HCT116 (cell line): Measurements from ENCODE around the gene TAGLN3. TPM values are rescaled to one million over a fixed set of nuclear protein-coding genes. Genes with fewer than 3 reads are reported as not detected.

ENCODE experiments used
- ATAC-seq: fragments of 200-7000 bp; cut with Tn5 transposase; 2 replicates; pipeline ENCODE4 v1.9.1; 2020; ENCODE audit warnings: mild to moderate bottlenecking, moderate library complexity
- BruUV-seq: library from RNA; stranded (reverse); fragments of 400-500 nt; replicated peaks from 2 replicates; lab custom pipeline; 2021; lab: Mats Ljungman, UMichigan
- CTCF ChIA-PET: fragments of 300-600 bp; sonication (Branson Sonifier 250); formaldehyde crosslinking; loops from one replicate; lab custom pipeline; 2021; ENCODE audit warnings: antibody characterized with exemption; lab: Charles Lee
- POLR2A ChIA-PET: fragments of 300-600, 350-600 bp; sonication (Branson Sonifier 250); formaldehyde crosslinking; loops from one replicate; lab custom pipeline; 2021; ENCODE audit warnings: antibody characterized with exemption; lab: Charles Lee
- RAD21 ChIA-PET, 2 experiments: fragments of 300-600 bp; sonication (Branson Sonifier 250); formaldehyde crosslinking; loops; one replicate each; lab custom pipeline; 2023; ENCODE audit warnings: low total read pairs in 2 of 2; ENCODE audit not compliant: uncharacterized antibody in 2 of 2, unreplicated experiment in 2 of 2, low non-redundant PET in 1 of 2; lab: Charles Lee
- DNase-seq: peaks from one replicate; pipeline ENCODE4 v3.0.0-alpha.2; 2010; ENCODE audit warnings: low read depth, low spot score
- H2AFZ ChIP-seq: fragments of 200-600 bp; shearing (Covaris generic), sonication (generic); 2 replicates; pipeline ENCODE4 v1.6.1; 2017; ENCODE audit warnings: low read depth, mixed run types, mixed read lengths, antibody characterized with exemption, low read length; ENCODE audit not compliant: poor library complexity, severe bottlenecking
- H3K27ac ChIP-seq: 2 replicates; pipeline ENCODE4 v1.5.1; 2012; ENCODE audit warnings: low read depth, low read length
- H3K27me3 ChIP-seq: fragments of 200-600 bp; sonication (generic); 2 replicates; pipeline ENCODE4 v1.6.1; 2016; ENCODE audit warnings: mixed run types, low read length, mixed read lengths; ENCODE audit not compliant: insufficient read depth
- H3K36me3 ChIP-seq, 2 experiments: fragments of 200-500 bp in 1 of 2; fragments of 200-600 bp in 1 of 2; sonication (Bioruptor generic) in 1 of 2; sonication (generic) in 1 of 2; 2 replicates each; pipeline versions ENCODE4 v1.5.1 to v1.6.1; 2014 to 2016; ENCODE audit warnings: low read length in 2 of 2, inconsistent platforms in 1 of 2, mixed read lengths in 1 of 2, mixed run types in 1 of 2; ENCODE audit not compliant: insufficient read depth in 2 of 2, control insufficient read depth in 1 of 2
- H3K4me1 ChIP-seq, 2 experiments: fragments of 200-600 bp in 1 of 2; sonication (generic) in 1 of 2; 2 replicates each; pipeline versions ENCODE4 v1.5.1 to v1.6.1; 2012 to 2017; ENCODE audit warnings: low read length in 2 of 2, inconsistent platforms in 1 of 2, mild to moderate bottlenecking in 1 of 2, mixed read lengths in 1 of 2, mixed run types in 1 of 2, moderate library complexity in 1 of 2; ENCODE audit not compliant: insufficient read depth in 2 of 2, control insufficient read depth in 1 of 2
- H3K4me2 ChIP-seq: fragments of 200-600 bp; sonication (generic); 2 replicates; pipeline ENCODE4 v1.6.1; 2017; ENCODE audit warnings: mixed run types, low read length, mixed read lengths
- H3K4me3 ChIP-seq, 2 experiments: fragments of 200-600 bp in 1 of 2; sonication (generic) in 1 of 2; replicated peaks in 1 of 2; 2 replicates each; pipeline ENCODE4 v1.5.1; 2011 to 2016; ENCODE audit warnings: low read length in 2 of 2, control low read depth in 1 of 2, low read depth in 1 of 2, mild to moderate bottlenecking in 1 of 2, mixed read lengths in 1 of 2, mixed run types in 1 of 2
- H3K79me2 ChIP-seq: fragments of 200-600 bp; sonication (generic); 2 replicates; pipeline ENCODE4 v1.6.1; 2017; ENCODE audit warnings: mild to moderate bottlenecking, mixed run types, low read length, moderate library complexity, mixed read lengths; ENCODE audit not compliant: insufficient read depth
- H3K9ac ChIP-seq: fragments of 200-600 bp; sonication (generic); 2 replicates; pipeline ENCODE4 v1.6.1; 2016; ENCODE audit warnings: low read length, mixed read lengths
- H3K9me2 ChIP-seq: fragments of 200-600 bp; sonication (generic), shearing (Covaris generic); 2 replicates; pipeline ENCODE4 v1.6.1; 2017; ENCODE audit warnings: mixed run types, mild to moderate bottlenecking, moderate library complexity; ENCODE audit not compliant: insufficient read depth
- H3K9me3 ChIP-seq, 2 experiments: fragments of 200-500 bp in 1 of 2; fragments of 200-600 bp in 1 of 2; sonication (Bioruptor generic) in 1 of 2; sonication (generic) in 1 of 2; 2 replicates each; pipeline ENCODE4 v1.6.1; 2014 to 2017; ENCODE audit warnings: low read length in 2 of 2, mixed read lengths in 2 of 2, inconsistent platforms in 1 of 2, low read depth in 1 of 2, mild to moderate bottlenecking in 1 of 2, mixed run types in 1 of 2, moderate library complexity in 1 of 2; ENCODE audit not compliant: control insufficient read depth in 1 of 2, insufficient read depth in 1 of 2
- H4K20me1 ChIP-seq: fragments of 200-600 bp; sonication (generic), shearing (Covaris generic); 2 replicates; pipeline ENCODE4 v1.6.1; 2017; ENCODE audit warnings: mixed run types, mild to moderate bottlenecking, moderate library complexity; ENCODE audit not compliant: insufficient read depth
- EGR1 ChIP-seq: IDR thresholded peaks from 2 replicates; pipeline ENCODE4 v1.6.1; 2012; ENCODE audit warnings: low read depth
- POLR2AphosphoS5 ChIP-seq: IDR thresholded peaks from 2 replicates; pipeline ENCODE4 v1.6.1; 2011; ENCODE audit warnings: mild to moderate bottlenecking, low read depth, low read length, moderate library complexity
- SP1 ChIP-seq: IDR thresholded peaks from 2 replicates; pipeline ENCODE4 v1.6.1; 2012; ENCODE audit warnings: low read depth
- intact Hi-C: fragments of 100-400 bp; cut with micrococcal nuclease; formaldehyde crosslinking; loops from 2 replicates; pipeline ENCODE4 v1.10.0; 2022
- total RNA-seq: library from RNA; stranded (reverse); gene quantifications from one replicate; pipeline ENCODE4 v1.2.1, GENCODE V29; 2021; ENCODE audit not compliant: unreplicated experiment
- TF ChIP-seq, protein P1 (sequence below): IDR thresholded peaks from 2 replicates; pipeline ENCODE4 v1.6.1; 2011; ENCODE audit warnings: mild to moderate bottlenecking, low read length, moderate library complexity; ENCODE audit not compliant: insufficient replicate concordance; ENCODE audit errors: extremely low read depth
- TF ChIP-seq, protein P2 (sequence below): IDR thresholded peaks from 2 replicates; pipeline ENCODE4 v1.6.1; 2012

Gene TAGLN3
- total RNA-seq, 1 experiment from 2014 or later, result 0.64 TPM

- intact Hi-C loops, result no loop called here
- Histone ChIP-seq H3K9me3 (no peaks in the 10 kb centered on the region), H3K4me3 (no peak overlapping the region), H3K4me2 (peak overlapping the region; percentile 81; the same call in 1 of the 2 replicates), H2AFZ (no peak overlapping the region), H3K27me3 (no peaks in the 10 kb centered on the region), H3K27ac (peak overlapping the region; percentile 90; the same call in 1 of the 2 replicates), H3K79me2 (peaks cover 76% of the 10 kb centered on the region), H3K4me1 (peaks cover 25 to 33% of the 10 kb centered on the region in 2 experiments), H4K20me1 (peaks cover 2% of the 10 kb centered on the region; the same call in 1 of the 2 replicates), H3K9me2 (no peaks in the 10 kb centered on the region), H3K9ac (0 out of 2 replicates have a peak overlapping the region, but pooled peaks have one; percentile 3), H3K36me3 (peaks cover 38 to 49% of the 10 kb centered on the region in 2 experiments)
- no peak for TF ChIP-seq SP1
- 0 out of 2 replicates have a peak, but pooled peaks have one; percentile 4 for TF ChIP-seq POLR2AphosphoS5
- no peak for TF ChIP-seq EGR1
- TF ChIP-seq, protein P1, sequence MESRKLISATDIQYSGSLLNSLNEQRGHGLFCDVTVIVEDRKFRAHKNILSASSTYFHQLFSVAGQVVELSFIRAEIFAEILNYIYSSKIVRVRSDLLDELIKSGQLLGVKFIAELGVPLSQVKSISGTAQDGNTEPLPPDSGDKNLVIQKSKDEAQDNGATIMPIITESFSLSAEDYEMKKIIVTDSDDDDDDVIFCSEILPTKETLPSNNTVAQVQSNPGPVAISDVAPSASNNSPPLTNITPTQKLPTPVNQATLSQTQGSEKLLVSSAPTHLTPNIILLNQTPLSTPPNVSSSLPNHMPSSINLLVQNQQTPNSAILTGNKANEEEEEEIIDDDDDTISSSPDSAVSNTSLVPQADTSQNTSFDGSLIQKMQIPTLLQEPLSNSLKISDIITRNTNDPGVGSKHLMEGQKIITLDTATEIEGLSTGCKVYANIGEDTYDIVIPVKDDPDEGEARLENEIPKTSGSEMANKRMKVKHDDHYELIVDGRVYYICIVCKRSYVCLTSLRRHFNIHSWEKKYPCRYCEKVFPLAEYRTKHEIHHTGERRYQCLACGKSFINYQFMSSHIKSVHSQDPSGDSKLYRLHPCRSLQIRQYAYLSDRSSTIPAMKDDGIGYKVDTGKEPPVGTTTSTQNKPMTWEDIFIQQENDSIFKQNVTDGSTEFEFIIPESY, result no peak
- TF ChIP-seq, protein P2, sequence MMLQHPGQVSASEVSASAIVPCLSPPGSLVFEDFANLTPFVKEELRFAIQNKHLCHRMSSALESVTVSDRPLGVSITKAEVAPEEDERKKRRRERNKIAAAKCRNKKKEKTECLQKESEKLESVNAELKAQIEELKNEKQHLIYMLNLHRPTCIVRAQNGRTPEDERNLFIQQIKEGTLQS, result no peak
- DNase-seq (no peak), ATAC-seq (no peak)
- ChIA-PET POLR2A (interaction anchor here (1.0 to 1.4 kb wide), 3 partner anchors 15 to 64 kb away, joined by 3 to 4 read pairs (median 3); no protein-coding TSS in a partner anchor), RAD21 (no interaction called here), CTCF (no interaction called here)
- BruUV-seq, result no TSS peak
These were observed 17.3 kb upstream of the TAGLN3 start for GRCh38 chr3:111981457-111981763.
